NCI-H524 (cell line): ENCODE results near the gene MARCHF3.
"Not testable (repeated sequence)": the region's sequence is repeated elsewhere in the genome, so short reads cannot be mapped to it uniquely, and the experiment has no call there.

Experiments used
- DNase-seq, 2 experiments: peaks; one replicate each; lab custom pipeline; 2025; lab: John Stamatoyannopoulos, UW

Gene MARCHF3

GRCh38 chr5:127011961-127012644, 18.3 kb downstream of the MARCHF3 start:
- no peak for DNase-seq

- DNase-seq = no peak
These were observed 19.2 kb downstream of the MARCHF3 start for GRCh38 chr5:127011153-127011552.

GRCh38 chr5:127010362-127010761, 20.0 kb downstream of the MARCHF3 start:
- DNase-seq = no peak

DNA sequence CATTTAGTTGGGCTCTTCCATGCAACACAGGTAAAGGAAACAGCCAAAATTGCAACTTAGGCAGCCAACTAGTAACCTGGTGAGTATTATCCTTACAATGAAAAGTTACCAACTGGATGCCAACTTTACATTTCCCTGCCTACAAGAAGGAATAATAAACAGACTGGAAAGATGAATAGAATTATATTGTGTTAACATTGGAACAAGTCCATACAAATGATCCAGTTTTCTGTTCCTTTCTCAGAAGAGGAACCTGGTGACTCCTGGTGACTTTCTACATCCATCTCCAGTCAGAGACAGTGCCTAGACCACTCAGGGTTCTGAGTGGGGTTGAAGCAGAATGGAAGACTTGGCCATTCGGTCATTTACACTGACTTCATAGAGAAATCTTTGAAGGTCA, 20.6 kb downstream of the MARCHF3 start:
- DNase-seq = no peak

DNA sequence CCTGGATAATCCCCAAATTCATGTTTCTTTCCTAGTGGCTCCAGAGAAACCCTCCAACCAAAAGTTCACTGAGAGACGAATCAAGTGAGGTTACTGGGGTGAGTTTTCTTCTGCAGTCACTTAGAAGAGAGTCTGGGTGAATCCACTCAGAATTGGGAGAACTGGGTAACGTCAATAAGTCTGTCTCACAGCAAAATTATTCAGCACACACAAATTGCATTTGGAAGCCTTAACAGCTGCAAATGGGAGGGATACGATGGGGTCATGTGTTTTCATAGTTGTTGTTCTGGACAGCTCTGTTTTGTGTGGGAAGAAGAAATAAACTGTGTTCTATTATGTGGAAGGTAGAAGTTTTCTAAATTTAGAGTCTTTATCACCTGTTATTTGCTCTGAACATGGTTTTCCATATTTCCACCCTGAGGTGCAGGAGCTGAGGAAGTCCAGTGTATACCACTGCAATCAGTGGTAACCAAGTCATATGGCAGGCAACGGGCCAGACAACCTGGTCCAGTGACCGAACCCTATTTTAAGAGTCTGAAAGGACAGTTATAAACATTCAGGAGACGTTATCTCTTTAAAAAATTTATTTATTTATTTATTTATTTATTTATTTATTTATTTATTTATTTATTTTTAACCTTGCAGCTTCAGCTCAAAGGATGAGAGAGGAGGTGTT, 21.9 kb downstream of the MARCHF3 start:
- DNase-seq = no peak

- DNase-seq = no peak
These were observed 22.8 kb downstream of the MARCHF3 start for GRCh38 chr5:127007522-127007921.

- DNase-seq = no peak
These were observed 23.6 kb downstream of the MARCHF3 start for GRCh38 chr5:127006744-127007143.

DNA sequence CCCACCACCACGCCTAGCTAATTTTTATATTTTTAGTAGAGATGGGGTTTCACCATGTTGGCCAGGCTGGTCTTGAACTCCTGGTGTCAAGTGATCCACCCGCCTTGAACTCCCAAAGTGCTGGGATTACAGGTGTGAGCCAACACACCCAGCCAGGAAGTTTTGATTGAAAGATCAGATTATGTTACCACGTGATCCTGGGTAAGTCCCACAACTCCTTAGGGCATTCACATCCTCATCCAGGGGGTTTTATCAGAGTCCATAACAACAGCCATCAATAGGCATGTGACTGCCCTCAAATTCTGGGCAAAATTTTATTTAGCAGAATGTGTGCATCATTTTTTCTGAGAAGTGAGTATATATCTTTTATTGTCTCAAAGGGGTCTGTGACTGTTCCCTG, 25.1 kb downstream of the MARCHF3 start:
- DNase-seq = not testable (repeated sequence)

- DNase-seq = no peak
These were observed 25.6 kb downstream of the MARCHF3 start for GRCh38 chr5:127004721-127005120.

- DNase-seq = no peak
These were observed 26.4 kb downstream of the MARCHF3 start for GRCh38 chr5:127003798-127004495.

- no peak for DNase-seq
These were observed 28.0 kb downstream of the MARCHF3 start for GRCh38 chr5:127002390-127002789.

DNA sequence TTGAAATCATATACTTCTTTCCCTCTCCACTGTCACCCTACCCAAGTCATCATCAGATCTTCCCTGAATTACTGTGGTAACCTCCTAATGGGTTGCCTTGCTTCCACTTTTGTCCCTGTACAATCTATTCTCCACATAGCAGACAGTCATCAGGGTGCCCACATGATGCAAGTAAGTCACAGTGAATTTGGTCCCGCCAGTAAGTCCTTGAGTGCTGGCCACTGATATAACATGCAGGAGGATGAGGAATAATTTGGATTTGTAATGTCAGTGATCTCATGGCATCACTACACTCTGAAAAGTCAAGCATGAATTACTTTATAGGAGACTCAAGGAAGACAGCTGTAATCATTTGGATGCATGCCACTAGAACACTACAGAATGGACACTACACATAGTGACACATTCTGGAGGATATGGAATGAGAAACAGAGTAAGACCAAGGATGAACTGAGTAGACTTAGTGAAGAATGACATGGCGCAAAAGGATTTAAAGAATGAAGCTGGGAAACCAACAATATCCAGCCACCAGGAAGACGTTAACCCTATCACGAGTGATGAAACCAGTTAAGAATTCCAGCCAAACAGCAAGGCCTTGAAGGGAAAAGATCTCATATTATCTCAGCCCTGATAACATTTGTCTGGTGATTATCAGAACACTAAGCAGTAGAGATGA, 28.6 kb downstream of the MARCHF3 start:
- DNase-seq = no peak

- DNase-seq = no peak
These were observed 31.3 kb downstream of the MARCHF3 start for GRCh38 chr5:126998895-126999570.

DNA sequence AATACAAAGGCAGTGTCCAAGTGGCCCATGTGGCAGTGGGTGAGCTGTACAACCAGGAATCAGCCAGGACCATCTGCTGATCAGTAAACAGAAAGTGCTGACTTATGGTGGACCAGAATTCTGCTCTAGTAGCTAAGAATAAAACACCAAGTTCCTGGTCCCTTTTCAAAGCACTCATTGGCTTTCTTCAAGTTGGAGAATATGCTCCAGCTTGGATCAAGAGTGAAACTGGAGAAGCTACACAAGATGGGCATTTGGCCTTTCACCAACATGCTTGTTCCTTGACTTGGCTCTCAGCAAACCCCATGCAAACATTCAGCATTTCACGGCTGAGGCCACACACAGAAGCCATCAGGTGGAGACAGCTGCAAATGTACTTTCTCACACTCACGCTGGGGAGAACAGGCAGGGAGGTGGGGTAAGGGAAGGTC, 32.1 kb downstream of the MARCHF3 start:
- DNase-seq = peak in 1 of 2 experiments; percentile 17

- no peak for DNase-seq
These were observed 34.7 kb downstream of the MARCHF3 start for GRCh38 chr5:126995689-126996088.

DNA sequence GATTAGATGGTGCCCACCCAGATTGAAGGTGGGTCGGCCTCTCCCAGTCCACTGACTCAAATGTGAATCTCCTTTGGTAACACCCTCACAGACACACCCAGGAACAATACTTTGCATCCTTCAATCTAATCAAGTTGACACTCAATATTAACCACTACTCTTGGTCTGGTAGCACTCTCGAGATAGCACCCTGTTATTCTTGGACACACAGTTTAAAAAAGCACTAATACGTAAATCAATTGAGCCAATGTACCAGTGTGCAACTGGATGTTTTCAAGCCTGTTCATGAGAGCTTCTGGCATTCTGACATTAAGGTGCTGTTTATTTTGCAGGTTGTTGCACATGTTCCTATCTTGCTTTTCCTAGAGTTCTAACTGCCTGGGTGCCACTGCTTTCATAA, 35.3 kb downstream of the MARCHF3 start:
- DNase-seq = no peak

DNA sequence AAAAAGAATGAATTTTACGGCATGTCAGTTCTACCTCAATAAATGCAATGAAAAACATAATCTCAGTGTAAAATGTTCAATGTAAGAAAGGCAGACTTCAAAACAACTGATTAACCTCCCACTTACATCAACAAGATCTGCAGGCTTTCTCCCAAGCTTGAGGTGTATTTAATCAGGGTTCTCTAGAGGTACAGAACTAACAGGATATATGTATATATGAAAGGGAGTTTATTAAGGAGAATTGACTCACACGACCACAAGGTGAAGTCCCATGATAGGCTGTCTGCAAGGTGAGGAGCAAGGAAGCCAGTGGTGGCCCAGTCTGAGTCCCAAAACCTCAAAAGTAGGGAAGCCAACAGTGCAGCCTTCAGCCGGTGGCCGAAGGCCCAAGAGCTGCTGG, 35.9 kb downstream of the MARCHF3 start:
- no peak for DNase-seq

DNA sequence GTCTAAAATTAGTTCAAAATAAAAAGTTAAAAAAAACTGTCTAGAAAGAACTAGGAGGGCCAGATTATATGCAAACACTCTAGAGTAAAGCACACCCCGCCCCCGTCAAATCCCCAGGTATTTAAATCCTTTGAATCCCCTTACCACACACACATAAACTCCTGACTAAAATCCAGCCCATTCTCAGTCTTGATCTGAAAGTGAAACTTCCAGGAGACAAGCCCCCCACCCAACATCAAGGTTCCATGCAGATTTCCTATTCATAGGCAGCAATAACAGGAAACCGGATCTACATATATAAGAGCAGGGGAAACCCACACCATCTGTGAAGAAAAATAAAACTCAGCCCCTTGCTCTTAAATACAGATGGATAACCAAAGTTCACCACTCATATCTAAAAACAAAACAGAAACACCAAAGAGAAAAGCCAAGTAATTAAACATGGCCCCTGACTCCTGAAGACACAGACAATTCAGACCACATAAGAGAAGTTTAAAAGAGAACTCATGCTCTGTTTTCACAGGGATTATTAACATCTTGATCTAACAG, 42.3 kb downstream of the MARCHF3 start:
- DNase-seq = no peak

- DNase-seq = no peak
These were observed 43.0 kb downstream of the MARCHF3 start for GRCh38 chr5:126987271-126987899.

DNA sequence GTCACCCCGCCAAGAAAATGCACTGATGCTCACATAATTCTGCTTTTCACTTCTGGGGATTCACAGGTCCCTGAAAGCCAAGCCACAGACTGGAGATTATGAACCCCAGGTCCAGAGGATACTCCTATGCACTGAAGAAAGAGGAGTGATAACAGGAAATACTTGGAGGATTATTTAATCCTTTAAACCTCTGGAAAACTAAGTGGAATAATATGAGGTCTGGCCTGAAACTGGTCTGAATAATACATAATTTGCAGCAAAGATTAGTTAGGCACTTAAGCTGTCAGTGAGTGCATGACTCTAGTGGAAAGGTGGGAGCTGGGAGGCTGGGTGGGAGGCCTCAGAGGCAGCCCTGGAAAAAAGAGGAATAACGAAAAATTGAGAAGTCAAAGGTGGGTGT, 45.7 kb downstream of the MARCHF3 start:
- no peak for DNase-seq

GRCh38 chr5:126983874-126984266, 46.5 kb downstream of the MARCHF3 start:
- DNase-seq = no peak
